Common myeloid progenitor, CD34-positive (primary cell): Measurements from ENCODE around the gene EPX. TPM values are rescaled to one million over a fixed set of nuclear protein-coding genes. Genes with fewer than 3 reads are reported as not detected.
"Not testable (repeated sequence)": the region's sequence is repeated elsewhere in the genome, so short reads cannot be mapped to it uniquely, and the experiment has no call there.

ENCODE experiments used
- CTCF ChIA-PET: fragments of 350-600 bp; sonication (Branson Sonifier 250); formaldehyde crosslinking; loops from one replicate; lab custom pipeline; 2021; ENCODE audit warnings: antibody characterized with exemption; lab: Charles Lee
- POLR2A ChIA-PET: fragments of 350-600 bp; sonication (Branson Sonifier 250); formaldehyde crosslinking; loops from one replicate; lab custom pipeline; 2021; ENCODE audit warnings: antibody characterized with exemption; lab: Charles Lee
- DNase-seq, 3 donors: peaks; one replicate each; pipeline versions ENCODE4 v3.0.0 to v3.0.0-alpha.2; 2013
- H3K27ac ChIP-seq, 2 experiments: 1 replicate in 1 of 2; 2 replicates in 1 of 2; pipeline ENCODE4 v1.7.0; 2013; ENCODE audit warnings: inconsistent platforms in 2 of 2, low read length in 2 of 2, mild to moderate bottlenecking in 2 of 2, low read depth in 1 of 2, moderate library complexity in 1 of 2; ENCODE audit not compliant: severe bottlenecking in 2 of 2, insufficient read depth in 1 of 2, poor library complexity in 1 of 2
- H3K27me3 ChIP-seq, 5 experiments: replicated peaks in 2 of 5; 1 replicate in 3 of 5; 2 replicates in 2 of 5; pipeline versions ENCODE4 v1.6.1 to v1.7.0; 2013; ENCODE audit warnings: low read length in 4 of 5, mild to moderate bottlenecking in 2 of 5, moderate library complexity in 2 of 5, inconsistent platforms in 1 of 5; ENCODE audit not compliant: insufficient read depth in 5 of 5, control insufficient read depth in 4 of 5
- H3K36me3 ChIP-seq, 4 experiments: 1 replicate in 2 of 4; 2 replicates in 2 of 4; pipeline versions ENCODE4 v1.6.1 to v1.7.0; 2013; ENCODE audit warnings: low read length in 3 of 4, control low read depth in 1 of 4, mild to moderate bottlenecking in 1 of 4; ENCODE audit not compliant: control insufficient read depth in 4 of 4, insufficient read depth in 4 of 4
- H3K4me1 ChIP-seq, 4 experiments: 1 replicate in 3 of 4; 2 replicates in 1 of 4; pipeline versions ENCODE4 v1.6.1 to v1.7.1; 2013; ENCODE audit warnings: low read length in 3 of 4, mild to moderate bottlenecking in 3 of 4, control low read depth in 1 of 4, inconsistent platforms in 1 of 4, moderate library complexity in 1 of 4; ENCODE audit not compliant: control insufficient read depth in 4 of 4, insufficient read depth in 4 of 4; ENCODE audit errors: control extremely low read depth in 1 of 4
- H3K4me3 ChIP-seq, 7 experiments: 1 replicate in 4 of 7; 2 replicates in 3 of 7; pipeline versions ENCODE4 v1.5.1 to v1.7.0; 2013; ENCODE audit warnings: mild to moderate bottlenecking in 7 of 7, low read length in 6 of 7, moderate library complexity in 6 of 7, inconsistent platforms in 2 of 7, low read depth in 2 of 7, control low read depth in 1 of 7; ENCODE audit not compliant: insufficient read depth in 4 of 7, control insufficient read depth in 1 of 7; ENCODE audit errors: extremely low read depth in 1 of 7
- H3K9me3 ChIP-seq, 5 experiments: 1 replicate in 4 of 5; 2 replicates in 1 of 5; pipeline versions ENCODE4 v1.6.1 to v1.7.1; 2013; ENCODE audit warnings: low read length in 4 of 5, mild to moderate bottlenecking in 2 of 5, inconsistent platforms in 1 of 5, low read depth in 1 of 5, moderate library complexity in 1 of 5; ENCODE audit not compliant: control insufficient read depth in 4 of 5, insufficient read depth in 2 of 5; ENCODE audit errors: control extremely low read depth in 1 of 5
- WGBS: methylation state at CpG from one replicate; pipeline ENCODE4 v1.1.5; 2013; ENCODE audit not compliant: insufficient coverage; 5-methylcytosine and 5-hydroxymethylcytosine counted together
- polyA plus RNA-seq: library from polyadenylated mRNA; unstranded; fragments of 120-200 nt; gene quantifications from one replicate; pipeline ENCODE4 v1.2.1, GENCODE V29; 2013

Gene EPX
- polyA plus RNA-seq: 0.63 TPM

GRCh38 chr17:58192612-58193011 is at the start of gene EPX:
Gene EPX, plus strand, starts transcription at chr17:58192726. Its CDS starts 121 bp downstream, at chr17:58192847.
- ChIA-PET POLR2A (no interaction called here), CTCF (interaction anchor here (1.0 to 1.7 kb wide), 3 partner anchors 8 to 20 kb away, joined by 3 to 4 read pairs (median 3); no protein-coding TSS in a partner anchor)
- Histone ChIP-seq H3K4me1 (peaks cover 0 to 14% (median 5%) of the 10 kb centered on the region in 4 experiments), H3K9me3 (no peaks in the 10 kb centered on the region), H3K36me3 (no peaks in the 10 kb centered on the region), H3K4me3 (no peak within 1 kb of the TSS), H3K27me3 (peaks cover 0 to 12% (median 2%) of the 10 kb centered on the region in 5 experiments), H3K27ac (no peak within 1 kb of the TSS)
- no peak for DNase-seq
- WGBS: 63% methylated on average over 3 of the region's 6 CpGs

- peaks cover 0 to 37% (median 12%) of the 10 kb centered on the region in 5 experiments for H3K9me3 ChIP-seq
- POLR2A ChIA-PET, H3K27ac ChIP-seq, H3K4me1 ChIP-seq, CTCF ChIA-PET, DNase-seq, H3K27me3 ChIP-seq, H3K36me3 ChIP-seq, H3K4me3 ChIP-seq: not testable (repeated sequence)
- WGBS: no CpG with 5 or more reads among the region's 4 CpGs
Observed at GRCh38 chr17:58143335-58143734, 49.2 kb upstream of the EPX start.

- ChIA-PET CTCF (interaction anchor here (0.8 kb wide), 1 partner anchor 9 kb away, joined by 4 read pairs; no protein-coding TSS in a partner anchor), POLR2A (no interaction called here)
- Histone ChIP-seq H3K27ac (no peak overlapping the region), H3K9me3 (peaks cover 0 to 37% (median 12%) of the 10 kb centered on the region in 5 experiments), H3K4me3 (no peak overlapping the region), H3K4me1 (no peaks in the 10 kb centered on the region), H3K27me3 (no peaks in the 10 kb centered on the region), H3K36me3 (no peaks in the 10 kb centered on the region)
- WGBS: no CpG with 5 or more reads among the region's 1 CpG
- DNase-seq: no peak
Observed at GRCh38 chr17:58144801-58145200, 47.7 kb upstream of the EPX start.

- CTCF ChIA-PET: no interaction called here
- DNase-seq: no peak
- peaks cover 0 to 2% (median 0%) of the 10 kb centered on the region in 5 experiments for H3K27me3 ChIP-seq
- H3K27ac ChIP-seq: no peak within 1 kb of the TSS
- 100% methylated on average over 1 of the region's 1 CpG for WGBS
- peaks cover 1 to 10% (median 7%) of the 10 kb centered on the region in 4 experiments for H3K4me1 ChIP-seq
- no peaks in the 10 kb centered on the region for H3K36me3 ChIP-seq
- POLR2A ChIA-PET: interaction anchor here (0.6 kb wide), 1 partner anchor 13 kb away, joined by 3 read pairs; no protein-coding TSS in a partner anchor
- H3K4me3 ChIP-seq: no peak within 1 kb of the TSS
- H3K9me3 ChIP-seq: peaks cover 0 to 37% (median 12%) of the 10 kb centered on the region in 5 experiments
Observed at GRCh38 chr17:58147930-58148434, 44.5 kb upstream of the EPX start, which contains the start of gene OR4D1. Gene OR4D1, plus strand, starts transcription at chr17:58148384. Its CDS starts 6,770 bp downstream, at chr17:58155154.

- no peak overlapping the region for H3K4me3 ChIP-seq
- DNase-seq: no peak
- CTCF ChIA-PET: no interaction called here
- POLR2A ChIA-PET: no interaction called here
- 100% methylated on average over 1 of the region's 3 CpGs for WGBS
- H3K27ac ChIP-seq: no peak overlapping the region
- H3K27me3 ChIP-seq: peaks cover 0 to 2% (median 0%) of the 10 kb centered on the region in 5 experiments
- H3K9me3 ChIP-seq: peaks cover 0 to 35% (median 12%) of the 10 kb centered on the region in 5 experiments
- H3K36me3 ChIP-seq: no peaks in the 10 kb centered on the region
- peaks cover 5 to 16% (median 13%) of the 10 kb centered on the region in 4 experiments for H3K4me1 ChIP-seq
Observed at GRCh38 chr17:58148609-58149008, 43.9 kb upstream of the EPX start.

- ChIA-PET POLR2A (no interaction called here), CTCF (interaction anchor here (0.7 to 1.1 kb wide), 2 partner anchors 14 to 25 kb away, joined by 4 to 8 read pairs; no protein-coding TSS in a partner anchor)
- no peak for DNase-seq
- WGBS: 96% methylated on average over 5 of the region's 6 CpGs
- no peak overlapping the region for H3K4me3 ChIP-seq
- peaks cover 0 to 2% (median 0%) of the 10 kb centered on the region in 5 experiments for H3K27me3 ChIP-seq
- H3K36me3 ChIP-seq: no peaks in the 10 kb centered on the region
- peaks cover 0 to 18% (median 3%) of the 10 kb centered on the region in 5 experiments for H3K9me3 ChIP-seq
- peaks cover 5 to 23% (median 15%) of the 10 kb centered on the region in 4 experiments for H3K4me1 ChIP-seq
- H3K27ac ChIP-seq: no peak overlapping the region
Observed at GRCh38 chr17:58150394-58150793, 42.1 kb upstream of the EPX start.

- peak overlapping the region; percentile 36 to 77 for H3K27ac ChIP-seq
- peaks cover 5 to 35% (median 28%) of the 10 kb centered on the region in 4 experiments for H3K4me1 ChIP-seq
- peak; percentile 89 to 98 (median 96) for DNase-seq
- peak overlapping the region in 1 of 7 experiments; percentile 48 for H3K4me3 ChIP-seq
- no peaks in the 10 kb centered on the region for H3K36me3 ChIP-seq
- no peaks in the 10 kb centered on the region for H3K9me3 ChIP-seq
- ChIA-PET POLR2A (interaction anchor here (1.1 kb wide), 1 partner anchor 65 kb away, joined by 3 read pairs; no protein-coding TSS in a partner anchor), CTCF (interaction anchor here (0.9 kb wide), 2 partner anchors 16 to 20 kb away, joined by 3 to 4 read pairs; no protein-coding TSS in a partner anchor)
- WGBS: 0% methylated on average over 2 of the region's 2 CpGs
- H3K27me3 ChIP-seq: peaks cover 0 to 2% (median 0%) of the 10 kb centered on the region in 5 experiments
Observed at GRCh38 chr17:58153046-58153445, 39.5 kb upstream of the EPX start.
